ENCODE measurements around the gene ALKBH2.

The ALKBH2 gene

DNA sequence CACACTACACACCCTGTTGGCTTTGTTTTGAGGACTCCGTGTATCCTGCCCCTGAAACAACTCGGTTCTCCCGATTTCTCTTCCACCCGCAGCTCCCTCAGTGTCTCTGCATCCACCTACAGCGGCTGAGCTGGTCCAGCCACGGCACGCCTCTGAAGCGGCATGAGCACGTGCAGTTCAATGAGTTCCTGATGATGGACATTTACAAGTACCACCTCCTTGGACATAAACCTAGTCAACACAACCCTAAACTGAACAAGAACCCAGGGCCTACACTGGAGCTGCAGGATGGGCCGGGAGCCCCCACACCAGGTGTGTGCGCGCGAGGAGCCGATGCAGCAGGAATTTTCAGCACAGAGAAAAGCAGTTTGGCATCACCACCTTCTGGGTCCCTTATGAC is 10.5 kb downstream of the ALKBH2 start:
- no peak overlapping the region for H3K4me3 ChIP-seq (replicated peaks in 1 of 2; ENCODE audit: low read depth in 2 of 2, low read length in 2 of 2)
- DNase-seq (ENCODE audit: low read depth in 2 of 2), result no peak
- TF ChIP-seq, protein P1, sequence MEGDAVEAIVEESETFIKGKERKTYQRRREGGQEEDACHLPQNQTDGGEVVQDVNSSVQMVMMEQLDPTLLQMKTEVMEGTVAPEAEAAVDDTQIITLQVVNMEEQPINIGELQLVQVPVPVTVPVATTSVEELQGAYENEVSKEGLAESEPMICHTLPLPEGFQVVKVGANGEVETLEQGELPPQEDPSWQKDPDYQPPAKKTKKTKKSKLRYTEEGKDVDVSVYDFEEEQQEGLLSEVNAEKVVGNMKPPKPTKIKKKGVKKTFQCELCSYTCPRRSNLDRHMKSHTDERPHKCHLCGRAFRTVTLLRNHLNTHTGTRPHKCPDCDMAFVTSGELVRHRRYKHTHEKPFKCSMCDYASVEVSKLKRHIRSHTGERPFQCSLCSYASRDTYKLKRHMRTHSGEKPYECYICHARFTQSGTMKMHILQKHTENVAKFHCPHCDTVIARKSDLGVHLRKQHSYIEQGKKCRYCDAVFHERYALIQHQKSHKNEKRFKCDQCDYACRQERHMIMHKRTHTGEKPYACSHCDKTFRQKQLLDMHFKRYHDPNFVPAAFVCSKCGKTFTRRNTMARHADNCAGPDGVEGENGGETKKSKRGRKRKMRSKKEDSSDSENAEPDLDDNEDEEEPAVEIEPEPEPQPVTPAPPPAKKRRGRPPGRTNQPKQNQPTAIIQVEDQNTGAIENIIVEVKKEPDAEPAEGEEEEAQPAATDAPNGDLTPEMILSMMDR (IDR thresholded peaks at IDR 0.05; ENCODE audit: low read depth, low read length), result no peak

DNA sequence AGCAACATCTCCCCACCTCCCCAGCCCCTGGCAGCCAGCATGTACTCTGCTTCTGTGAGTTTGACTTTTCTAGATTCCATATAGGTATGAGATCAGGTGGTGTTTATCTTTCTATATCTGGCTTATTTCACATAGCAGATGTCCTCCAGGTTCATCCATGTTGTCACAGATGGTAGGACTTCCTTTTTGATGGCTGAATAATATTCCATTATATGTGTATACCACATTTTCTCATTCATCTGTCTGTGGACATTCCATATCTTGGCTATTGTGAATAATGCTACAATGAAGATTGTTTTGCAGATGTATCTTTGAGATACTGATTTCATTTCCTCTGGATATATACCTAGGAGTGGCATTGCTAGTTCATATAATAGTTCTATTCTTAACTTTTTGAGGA is 18.4 kb downstream of the ALKBH2 start:
- TF ChIP-seq, protein P1 (IDR thresholded peaks at IDR 0.05; ENCODE audit: low read depth, low read length), result no peak
- H3K4me3 ChIP-seq (replicated peaks in 1 of 2; ENCODE audit: low read depth in 2 of 2, low read length in 2 of 2), result no peak overlapping the region
- DNase-seq (ENCODE audit: low read depth in 2 of 2), result no peak

DNA sequence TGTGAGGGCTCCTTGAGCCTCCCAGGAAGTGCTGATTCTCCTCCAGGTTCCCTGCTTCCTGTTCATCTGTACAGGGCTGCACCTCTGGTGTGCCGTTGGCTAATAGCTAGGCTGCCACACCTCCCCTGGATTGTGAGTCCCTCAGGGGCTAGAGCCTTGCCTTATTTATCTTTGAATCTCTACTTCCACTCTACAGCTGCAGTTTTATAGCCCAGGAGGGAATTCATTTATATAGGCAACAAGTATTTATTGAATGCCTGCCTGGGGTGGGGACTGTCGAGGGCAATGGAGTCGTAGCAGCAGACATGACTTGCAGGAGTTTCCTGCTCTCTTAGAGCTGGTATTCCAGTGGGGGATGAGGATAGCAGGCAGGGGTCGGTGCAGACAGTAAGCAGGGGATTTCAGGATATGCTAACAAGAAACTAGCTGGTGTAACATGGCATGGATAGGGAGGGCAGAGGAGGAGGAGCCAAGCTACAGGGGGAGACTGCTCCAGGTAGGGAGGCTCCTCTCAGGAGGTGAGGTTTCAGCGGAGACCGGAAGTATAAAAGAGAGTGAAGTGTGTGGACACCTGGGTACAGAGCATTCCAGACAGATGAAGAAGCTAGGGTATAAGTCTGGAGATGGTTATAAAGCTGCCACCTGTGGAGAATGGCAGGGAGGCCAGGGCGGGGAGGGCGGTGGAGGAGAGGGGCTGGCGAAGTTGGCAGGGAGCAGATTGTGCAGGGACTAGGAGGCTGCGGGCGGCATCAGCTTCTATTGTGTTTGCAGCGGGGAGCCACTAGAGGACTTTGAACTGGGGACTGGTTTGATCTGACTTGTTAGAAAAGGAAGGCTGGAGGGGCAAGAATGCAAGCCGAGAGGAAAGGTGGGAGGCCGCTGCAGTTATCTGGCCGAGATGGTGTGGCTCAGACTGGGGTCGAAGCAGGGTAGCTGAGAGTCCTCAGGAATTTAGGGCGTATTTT is 23.7 kb downstream of the ALKBH2 start:
- no peak for DNase-seq (ENCODE audit: low read depth in 2 of 2)
- no peak overlapping the region for H3K4me3 ChIP-seq (replicated peaks in 1 of 2; ENCODE audit: low read depth in 2 of 2, low read length in 2 of 2)
- TF ChIP-seq, protein P1 (IDR thresholded peaks at IDR 0.05; ENCODE audit: low read depth, low read length), result no peak

DNA sequence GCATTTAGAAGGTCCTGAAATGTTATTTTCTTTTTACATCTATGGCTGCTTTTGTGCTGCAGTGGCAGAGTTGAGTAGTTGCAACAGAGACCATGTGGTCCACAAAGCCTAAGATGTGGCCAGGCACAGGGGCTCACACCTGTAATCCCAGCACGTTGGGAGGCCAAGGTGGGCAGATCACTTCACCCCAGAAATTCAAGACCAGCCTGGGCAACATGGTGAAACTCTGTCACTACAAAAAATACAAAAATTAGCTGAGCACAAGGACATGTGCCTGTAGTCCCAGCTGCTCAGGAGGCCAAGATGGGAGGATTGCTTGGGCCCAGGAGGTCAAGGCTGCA is 27.4 kb downstream of the ALKBH2 start:
- DNase-seq (ENCODE audit: low read depth in 2 of 2), result no peak
- no peak overlapping the region for H3K4me3 ChIP-seq (replicated peaks in 1 of 2; ENCODE audit: low read depth in 2 of 2, low read length in 2 of 2)
- TF ChIP-seq, protein P1 (IDR thresholded peaks at IDR 0.05; ENCODE audit: low read depth, low read length), result no peak

DNA sequence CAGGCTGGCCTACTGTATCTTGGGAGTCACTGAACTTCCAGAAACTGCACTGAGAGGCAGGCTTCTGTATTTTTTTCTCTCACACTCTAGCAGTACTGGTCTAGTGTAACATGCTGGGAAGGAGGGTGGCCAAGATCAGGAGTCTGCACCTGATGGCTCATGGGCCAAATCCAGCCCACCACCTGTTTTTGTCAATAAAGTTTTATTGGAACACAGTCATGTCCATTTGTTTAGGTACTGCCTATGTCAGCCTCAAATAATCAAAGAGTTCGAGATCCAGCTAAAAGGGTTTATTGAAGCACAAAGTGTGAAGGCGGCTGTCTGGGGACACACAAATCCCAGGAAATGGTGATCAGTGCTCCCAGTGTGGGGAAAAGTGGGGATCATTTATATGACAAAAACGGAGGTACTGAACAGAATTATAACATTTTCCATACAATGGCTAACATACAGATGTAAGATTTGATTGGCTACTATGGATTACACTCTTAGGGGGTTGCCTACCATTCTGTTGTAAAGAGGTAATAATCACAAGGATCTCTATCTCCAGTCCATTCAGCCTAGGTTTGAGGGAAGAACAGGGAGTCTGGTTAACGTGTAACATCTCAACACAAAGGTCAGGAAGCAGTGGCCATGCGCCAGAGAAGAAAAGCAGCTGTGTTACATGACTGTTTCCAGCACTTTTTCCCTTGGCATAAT is 28.0 kb downstream of the ALKBH2 start:
- TF ChIP-seq, protein P1 (IDR thresholded peaks at IDR 0.05; ENCODE audit: low read depth, low read length), result no peak
- H3K4me3 ChIP-seq (replicated peaks in 1 of 2; ENCODE audit: low read depth in 2 of 2, low read length in 2 of 2), result no peak overlapping the region
- DNase-seq (ENCODE audit: low read depth in 2 of 2), result no peak

DNA sequence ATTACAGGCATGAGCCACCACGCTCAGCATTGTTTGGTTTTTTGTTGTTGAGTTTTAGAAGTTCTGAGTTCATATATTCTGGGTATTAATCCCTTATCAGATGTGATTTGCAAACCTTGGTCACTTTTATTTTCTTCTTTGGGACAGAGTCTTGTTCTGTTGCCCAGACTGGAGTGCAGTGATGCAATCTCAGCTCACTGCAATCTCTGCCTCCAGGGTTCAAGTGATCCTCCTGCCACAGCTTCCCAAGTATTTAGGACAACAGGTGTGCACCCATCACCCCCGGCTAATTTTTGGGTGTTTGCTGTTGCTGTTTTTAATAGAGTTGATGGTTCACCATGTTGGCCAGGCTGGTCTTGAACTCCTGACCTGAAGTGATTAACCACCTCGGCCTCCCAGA is 29.1 kb downstream of the ALKBH2 start:
- no peak for DNase-seq (ENCODE audit: low read depth in 2 of 2)
- TF ChIP-seq, protein P1 (IDR thresholded peaks at IDR 0.05; ENCODE audit: low read depth, low read length), result no peak
- no peak overlapping the region for H3K4me3 ChIP-seq (replicated peaks in 1 of 2; ENCODE audit: low read depth in 2 of 2, low read length in 2 of 2)

Measured in cardiac fibroblast (primary cell).